A549 (cell line): ENCODE measurements around the gene SREBF1.

ENCODE experiments used
- CBX2 ChIP-seq: fragments of 200-600 bp; sonication (generic); IDR thresholded peaks from 2 replicates; pipeline ENCODE4 v1.6.1; 2016; ENCODE audit warnings: low read depth, mild to moderate bottlenecking, borderline replicate concordance
- ESRRA ChIP-seq: fragments of 150-350 bp; IDR thresholded peaks from 2 replicates; pipeline ENCODE4 v1.6.1; 2014; ENCODE audit warnings: mild to moderate bottlenecking, low read length, borderline replicate concordance
- JUNB ChIP-seq: fragments of >200 bp; sonication (Bioruptor Twin); formaldehyde crosslinking; IDR thresholded peaks from 2 replicates; pipeline ENCODE4 v1.6.1; 2016
- MYC ChIP-seq: IDR thresholded peaks from 2 replicates; pipeline ENCODE4 v1.6.1; 2012; ENCODE audit warnings: mild to moderate bottlenecking, inconsistent platforms, low read length, improper control_type of control experiment, borderline replicate concordance
- NR3C1 ChIP-seq: fragments of >200 bp; sonication (Bioruptor Twin); formaldehyde crosslinking; IDR thresholded peaks from 3 replicates; pipeline ENCODE4 v1.6.1; 2017
- PHF8 ChIP-seq: fragments of 200-600 bp; sonication (generic); IDR thresholded peaks from 2 replicates; pipeline ENCODE4 v1.6.1; 2016; ENCODE audit warnings: low read depth, mild to moderate bottlenecking, antibody characterized with exemption, moderate library complexity, borderline replicate concordance
- POLR2A ChIP-seq: IDR thresholded peaks from 2 replicates; pipeline ENCODE4 v1.6.1; 2012; ENCODE audit warnings: mild to moderate bottlenecking, low read length
- RAD21 ChIP-seq, 2 experiments: fragments of >200 bp in 1 of 2; sonication (Bioruptor Twin) in 1 of 2; formaldehyde crosslinking in 1 of 2; IDR thresholded peaks in 1 of 2; conservative IDR thresholded peaks in 1 of 2; 2 replicates in 1 of 2; 3 replicates in 1 of 2; pipeline ENCODE4 v1.6.1; 2012 to 2018; ENCODE audit warnings: inconsistent platforms in 1 of 2
- SREBF2 ChIP-seq: fragments of 450-650 bp; IDR thresholded peaks from 2 replicates; pipeline ENCODE4 v1.6.1; 2014; ENCODE audit warnings: mild to moderate bottlenecking, moderate library complexity
- TP53 ChIP-seq: fragments of 250-450 bp; sonication (Bioruptor Pico); IDR thresholded peaks from 2 replicates; pipeline ENCODE4 v1.5.0; 2021; ENCODE audit warnings: mild to moderate bottlenecking, moderate library complexity
- ZC3H11A ChIP-seq: fragments of 450-650 bp; IDR thresholded peaks from 2 replicates; pipeline ENCODE4 v1.6.1; 2014; ENCODE audit warnings: antibody characterized with exemption, mild to moderate bottlenecking
- TF ChIP-seq, protein P1 (sequence below): fragments of >200 bp; sonication (Bioruptor Twin); formaldehyde crosslinking; IDR thresholded peaks from 3 replicates; pipeline ENCODE4 v1.5.1; 2016
- TF ChIP-seq, protein P2 (sequence below): fragments of 200-600 bp; sonication (generic); IDR thresholded peaks from 2 replicates; pipeline ENCODE4 v1.6.1; 2016; ENCODE audit warnings: antibody characterized with exemption, mild to moderate bottlenecking, moderate library complexity

DNA sequence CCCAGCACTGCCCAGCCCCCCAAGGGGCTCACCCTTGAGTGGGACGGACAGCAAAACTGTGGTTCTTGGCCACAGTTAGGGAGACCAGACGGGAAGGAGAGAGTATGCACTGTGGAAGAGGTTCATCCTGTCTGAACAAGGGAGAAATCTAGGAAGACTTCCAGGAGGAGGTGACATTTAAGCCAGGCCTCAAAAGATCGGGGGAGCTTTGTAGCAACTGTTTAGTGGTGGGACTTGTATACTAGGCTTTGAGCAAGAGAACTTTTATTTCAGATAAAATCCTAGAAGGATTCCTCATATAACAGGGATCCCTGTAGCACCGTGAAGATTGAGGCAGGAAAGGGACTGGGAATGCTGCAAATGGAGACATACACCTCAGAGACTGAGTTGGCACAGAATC lies 30.8 kb downstream of the SREBF1 start:
- no peak for TF ChIP-seq ZC3H11A
- TF ChIP-seq, protein P1, sequence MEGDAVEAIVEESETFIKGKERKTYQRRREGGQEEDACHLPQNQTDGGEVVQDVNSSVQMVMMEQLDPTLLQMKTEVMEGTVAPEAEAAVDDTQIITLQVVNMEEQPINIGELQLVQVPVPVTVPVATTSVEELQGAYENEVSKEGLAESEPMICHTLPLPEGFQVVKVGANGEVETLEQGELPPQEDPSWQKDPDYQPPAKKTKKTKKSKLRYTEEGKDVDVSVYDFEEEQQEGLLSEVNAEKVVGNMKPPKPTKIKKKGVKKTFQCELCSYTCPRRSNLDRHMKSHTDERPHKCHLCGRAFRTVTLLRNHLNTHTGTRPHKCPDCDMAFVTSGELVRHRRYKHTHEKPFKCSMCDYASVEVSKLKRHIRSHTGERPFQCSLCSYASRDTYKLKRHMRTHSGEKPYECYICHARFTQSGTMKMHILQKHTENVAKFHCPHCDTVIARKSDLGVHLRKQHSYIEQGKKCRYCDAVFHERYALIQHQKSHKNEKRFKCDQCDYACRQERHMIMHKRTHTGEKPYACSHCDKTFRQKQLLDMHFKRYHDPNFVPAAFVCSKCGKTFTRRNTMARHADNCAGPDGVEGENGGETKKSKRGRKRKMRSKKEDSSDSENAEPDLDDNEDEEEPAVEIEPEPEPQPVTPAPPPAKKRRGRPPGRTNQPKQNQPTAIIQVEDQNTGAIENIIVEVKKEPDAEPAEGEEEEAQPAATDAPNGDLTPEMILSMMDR, result no peak
- TF ChIP-seq NR3C1, result no peak
- no peak for TF ChIP-seq MYC
- no peak for TF ChIP-seq POLR2A
- TF ChIP-seq JUNB, result no peak
- no peak for TF ChIP-seq PHF8
- no peak for TF ChIP-seq ESRRA
- no peak for TF ChIP-seq RAD21 (conservative IDR thresholded peaks at IDR 0.05 in 1 of 2, IDR thresholded peaks at IDR 0.05 in 1 of 2)
- TF ChIP-seq, protein P2, sequence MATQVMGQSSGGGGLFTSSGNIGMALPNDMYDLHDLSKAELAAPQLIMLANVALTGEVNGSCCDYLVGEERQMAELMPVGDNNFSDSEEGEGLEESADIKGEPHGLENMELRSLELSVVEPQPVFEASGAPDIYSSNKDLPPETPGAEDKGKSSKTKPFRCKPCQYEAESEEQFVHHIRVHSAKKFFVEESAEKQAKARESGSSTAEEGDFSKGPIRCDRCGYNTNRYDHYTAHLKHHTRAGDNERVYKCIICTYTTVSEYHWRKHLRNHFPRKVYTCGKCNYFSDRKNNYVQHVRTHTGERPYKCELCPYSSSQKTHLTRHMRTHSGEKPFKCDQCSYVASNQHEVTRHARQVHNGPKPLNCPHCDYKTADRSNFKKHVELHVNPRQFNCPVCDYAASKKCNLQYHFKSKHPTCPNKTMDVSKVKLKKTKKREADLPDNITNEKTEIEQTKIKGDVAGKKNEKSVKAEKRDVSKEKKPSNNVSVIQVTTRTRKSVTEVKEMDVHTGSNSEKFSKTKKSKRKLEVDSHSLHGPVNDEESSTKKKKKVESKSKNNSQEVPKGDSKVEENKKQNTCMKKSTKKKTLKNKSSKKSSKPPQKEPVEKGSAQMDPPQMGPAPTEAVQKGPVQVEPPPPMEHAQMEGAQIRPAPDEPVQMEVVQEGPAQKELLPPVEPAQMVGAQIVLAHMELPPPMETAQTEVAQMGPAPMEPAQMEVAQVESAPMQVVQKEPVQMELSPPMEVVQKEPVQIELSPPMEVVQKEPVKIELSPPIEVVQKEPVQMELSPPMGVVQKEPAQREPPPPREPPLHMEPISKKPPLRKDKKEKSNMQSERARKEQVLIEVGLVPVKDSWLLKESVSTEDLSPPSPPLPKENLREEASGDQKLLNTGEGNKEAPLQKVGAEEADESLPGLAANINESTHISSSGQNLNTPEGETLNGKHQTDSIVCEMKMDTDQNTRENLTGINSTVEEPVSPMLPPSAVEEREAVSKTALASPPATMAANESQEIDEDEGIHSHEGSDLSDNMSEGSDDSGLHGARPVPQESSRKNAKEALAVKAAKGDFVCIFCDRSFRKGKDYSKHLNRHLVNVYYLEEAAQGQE, result no peak
- TF ChIP-seq TP53, result no peak
- TF ChIP-seq SREBF2, result no peak
- TF ChIP-seq CBX2, result no peak
